GM19023 (cell line): ENCODE measurements around the gene FASN.

ENCODE experiments used
- ATAC-seq: cut with Tn5 transposase; IDR thresholded peaks from one replicate; pipeline ENCODE4 v1.9.1; 2021; ENCODE audit warnings: mild to moderate bottlenecking, moderate library complexity; ENCODE audit not compliant: unreplicated experiment

FASN gene

DNA sequence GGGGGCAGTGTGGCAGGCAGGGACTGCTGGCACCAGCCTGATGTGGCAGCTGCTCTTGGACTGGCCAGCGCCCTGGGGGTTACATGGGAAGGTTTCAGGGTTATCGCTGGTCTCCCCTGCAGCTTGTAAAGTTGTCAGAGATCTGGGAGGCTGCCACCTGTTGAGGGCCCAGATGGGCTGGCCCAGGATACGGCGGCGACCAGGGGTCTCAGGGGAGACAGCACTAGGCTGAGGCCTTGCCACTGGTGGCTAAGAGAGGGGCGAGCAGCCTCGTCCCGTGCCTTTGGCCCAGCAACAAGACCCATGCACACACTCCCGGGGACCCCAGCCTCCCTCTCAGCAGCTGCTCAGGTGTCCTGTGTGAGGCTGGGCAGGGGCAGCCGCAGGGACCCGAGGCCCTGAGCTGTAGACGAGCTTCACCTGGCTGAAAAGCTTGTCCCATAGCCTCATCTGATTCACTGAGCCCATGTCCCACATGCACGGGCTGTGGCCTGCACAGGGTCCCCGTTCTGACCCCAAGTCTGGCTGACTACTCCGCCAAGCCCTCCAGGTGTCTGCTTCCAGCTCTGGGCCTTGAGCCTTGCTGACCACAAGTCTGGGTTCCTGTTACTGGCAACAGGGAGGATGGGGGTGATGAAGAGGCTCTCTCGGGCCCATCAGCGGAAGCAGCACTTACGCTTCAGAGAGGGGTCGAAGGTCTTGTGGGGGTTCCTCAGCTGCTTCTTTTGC, 38.6 kb downstream of the FASN start:
- ATAC-seq, result no peak

GRCh38 chr17:82058855-82059249, 39.2 kb downstream of the FASN start:
- ATAC-seq, result no peak

- ATAC-seq, result no peak
Observed at GRCh38 chr17:82058230-82058854, 39.7 kb downstream of the FASN start.

GRCh38 chr17:82056729-82057621, 41.1 kb downstream of the FASN start:
- ATAC-seq, result no peak

DNA sequence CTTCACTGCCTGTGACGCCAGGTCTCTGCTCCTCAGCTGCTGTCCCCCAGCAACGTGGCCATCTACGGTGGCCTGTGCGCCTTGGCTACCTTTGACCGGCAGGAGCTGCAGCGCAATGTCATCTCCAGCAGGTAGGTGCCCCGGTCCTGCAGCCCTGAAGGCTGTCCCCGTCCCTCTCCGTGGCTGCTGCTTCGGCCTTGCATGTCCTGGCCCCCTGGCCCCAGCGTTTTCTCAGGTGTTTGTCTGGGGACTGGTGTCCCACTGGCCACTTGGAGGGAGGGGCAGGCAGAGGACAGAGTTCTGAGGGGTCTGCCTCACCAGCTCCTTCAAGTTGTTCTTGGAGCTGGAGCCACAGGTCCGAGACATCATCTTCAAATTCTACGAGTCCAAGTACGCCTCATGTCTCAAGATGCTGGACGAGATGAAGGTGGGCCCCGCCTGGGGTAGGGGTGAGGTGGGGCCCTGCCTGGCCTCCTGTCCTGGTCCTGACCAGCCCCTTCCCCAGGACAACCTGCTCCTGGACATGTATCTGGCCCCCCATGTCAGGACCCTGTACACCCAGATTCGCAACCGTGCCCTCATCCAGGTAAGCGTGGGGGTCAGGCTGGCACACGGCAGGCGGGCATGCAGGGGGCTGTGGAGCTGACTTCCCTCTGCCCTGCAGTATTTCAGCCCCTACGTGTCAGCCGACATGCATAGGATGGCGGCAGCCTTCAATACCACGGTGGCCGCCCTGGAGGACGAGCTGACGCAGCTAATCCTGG, 41.9 kb downstream of the FASN start:
- ATAC-seq, result no peak

DNA sequence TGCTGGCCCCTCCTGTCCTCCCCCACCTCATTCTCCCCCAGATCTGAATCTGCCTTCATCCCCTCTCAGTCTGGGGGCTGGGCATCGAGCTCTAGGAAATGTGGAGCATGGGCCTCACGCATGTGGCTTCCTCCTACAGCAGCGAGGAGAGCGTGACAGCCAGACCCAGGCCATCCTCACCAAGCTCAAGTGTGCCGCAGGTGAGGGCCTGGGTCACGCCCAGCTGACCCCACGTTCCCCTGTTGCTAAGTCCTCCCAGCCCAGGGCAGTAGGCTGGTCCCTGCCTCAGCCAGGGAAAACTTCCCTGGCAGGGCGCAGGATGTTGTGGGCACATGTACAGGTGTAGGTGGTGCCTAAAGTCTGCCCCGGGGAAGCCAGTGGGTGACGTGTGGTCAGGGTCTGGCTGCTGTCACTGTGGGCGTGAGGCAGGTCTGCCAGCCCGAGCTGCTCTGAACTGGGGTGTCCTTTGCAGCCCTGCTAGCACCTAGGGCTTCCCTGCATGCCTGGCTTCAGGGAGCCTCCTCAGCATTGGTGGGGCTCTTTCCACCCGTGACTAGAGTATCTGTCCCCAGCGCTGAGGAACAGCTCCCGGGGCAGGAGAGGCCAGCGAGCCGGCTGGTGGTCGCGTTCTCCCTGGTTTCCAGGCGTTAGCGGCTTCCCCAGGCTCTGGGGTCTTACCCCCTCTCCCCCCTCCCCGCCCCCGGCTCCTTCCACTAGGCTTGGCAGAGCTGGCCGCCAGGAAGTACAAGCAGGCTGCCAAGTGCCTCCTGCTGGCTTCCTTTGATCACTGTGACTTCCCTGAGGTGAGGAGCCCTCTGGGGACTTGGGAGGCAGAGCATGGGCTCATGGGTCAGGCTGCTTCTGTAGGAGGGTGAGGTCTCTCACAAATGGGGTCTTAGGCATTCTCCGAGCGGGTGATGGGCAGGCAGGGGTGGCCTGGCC, 42.7 kb downstream of the FASN start:
- ATAC-seq, result no peak

- no peak for ATAC-seq
Observed at GRCh38 chr17:82054351-82055022, 43.5 kb downstream of the FASN start.

GRCh38 chr17:82053556-82054263, 44.3 kb downstream of the FASN start:
- ATAC-seq, result no peak

- ATAC-seq, result no peak
Observed at GRCh38 chr17:82053130-82053529, 44.9 kb downstream of the FASN start.

GRCh38 chr17:82052638-82053059, 45.4 kb downstream of the FASN start:
- no peak for ATAC-seq

GRCh38 chr17:82051776-82052637, 46.0 kb downstream of the FASN start, which contains the start of the genes GPS1 and RFNG:
GPS1 (plus strand) TSS chr17:82051898; CDS start chr17:82051932, 34 bp downstream.
RFNG (minus strand) TSS chr17:82051811; CDS start chr17:82051766, 45 bp downstream.
- ATAC-seq, result no peak

DNA sequence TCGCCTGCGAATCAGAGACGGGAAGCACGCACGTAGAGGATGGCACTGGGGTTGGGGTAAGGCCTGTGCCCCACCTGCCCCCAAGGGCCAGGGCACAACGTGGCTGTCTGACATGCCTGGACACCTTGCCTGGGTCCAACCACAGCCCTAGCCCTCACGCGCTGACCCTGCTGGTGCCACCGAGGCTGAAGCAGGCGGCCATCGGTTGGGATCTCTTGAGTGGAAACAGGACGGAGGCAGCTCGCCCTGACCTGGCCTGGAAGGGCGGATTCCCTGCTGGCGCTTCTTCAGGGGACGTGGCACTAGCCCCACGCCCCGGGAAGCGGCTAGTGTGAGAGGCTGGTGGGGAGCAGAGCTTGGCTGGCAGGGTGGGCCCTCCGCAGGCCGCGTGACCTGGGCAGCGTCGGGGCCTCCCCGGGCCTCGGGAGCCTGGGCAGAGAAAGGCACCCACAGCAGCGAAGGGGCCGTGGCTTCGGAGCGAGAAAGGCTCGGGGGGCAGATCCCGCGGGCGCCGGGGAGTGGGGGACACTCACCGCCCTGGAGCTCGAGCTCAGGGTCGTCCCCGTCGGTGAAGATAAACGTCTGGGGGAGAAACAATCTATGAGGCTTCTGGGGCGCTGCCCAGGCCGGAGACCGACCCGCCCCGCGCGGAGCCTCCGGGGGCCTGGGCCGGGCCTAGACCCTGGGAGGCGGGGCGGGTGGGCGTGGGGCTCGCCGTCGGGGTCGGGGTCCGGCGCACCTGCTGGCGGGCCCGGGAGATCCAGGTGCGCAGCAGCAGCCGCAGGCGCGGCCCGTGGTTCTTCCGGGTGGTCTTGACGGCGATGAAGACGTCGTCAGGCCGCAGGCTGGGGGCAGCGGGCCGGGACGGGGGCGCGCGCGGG, 47.0 kb downstream of the FASN start:
- ATAC-seq, result no peak

DNA sequence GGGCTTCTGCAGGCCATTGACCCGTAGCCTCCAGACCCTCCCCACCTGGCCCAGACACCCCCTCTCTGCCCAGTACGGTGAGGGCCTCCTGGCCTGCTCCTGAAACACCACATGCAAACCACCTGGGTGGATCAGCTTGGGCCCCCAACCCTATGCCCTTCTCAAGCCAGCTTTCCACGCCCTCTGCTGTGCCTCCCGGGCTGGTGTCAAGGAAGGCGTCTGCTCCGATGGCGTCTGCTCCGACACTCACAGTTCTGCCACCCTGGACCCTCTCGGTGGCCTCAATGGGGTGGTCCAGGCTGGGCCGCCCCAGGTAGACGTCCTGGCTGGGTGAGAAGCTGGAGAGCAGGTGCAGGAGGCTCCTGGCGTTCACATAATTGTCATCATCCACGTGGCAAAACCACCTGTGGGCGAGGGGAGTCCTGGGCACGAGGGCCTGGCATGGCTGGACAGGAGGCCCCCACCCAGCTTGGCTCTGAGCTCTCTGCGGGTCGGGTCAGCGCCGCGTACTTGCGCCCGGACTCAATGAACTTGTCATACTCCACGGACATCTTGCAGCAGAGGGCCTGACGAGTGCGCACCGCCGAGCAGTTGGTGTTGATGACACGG, 47.8 kb downstream of the FASN start:
- no peak for ATAC-seq

GRCh38 chr17:82049521-82049971, 48.5 kb downstream of the FASN start:
- ATAC-seq, result no peak

- no peak for ATAC-seq
Observed at GRCh38 chr17:82049106-82049505, 48.9 kb downstream of the FASN start.

DNA sequence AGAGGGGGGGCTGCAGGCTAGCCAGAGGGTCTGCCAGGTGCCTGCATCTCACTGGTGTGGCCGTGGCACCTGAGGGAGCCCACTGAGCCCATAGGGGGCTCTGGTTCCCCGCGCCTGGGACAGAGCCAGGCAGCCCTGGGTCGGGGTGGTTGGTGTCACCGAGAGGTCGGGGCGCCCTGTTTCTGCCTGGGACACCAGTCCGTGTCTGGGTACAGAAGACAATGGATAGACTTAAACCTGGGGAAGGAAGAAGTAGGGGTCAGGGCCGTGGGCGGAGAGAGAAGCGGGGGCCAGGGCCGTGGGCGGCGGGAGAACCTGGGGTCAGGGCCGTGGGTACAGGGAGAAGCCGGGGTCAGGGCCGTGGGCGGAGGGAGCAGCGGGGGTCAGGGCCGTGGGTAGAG, 49.5 kb downstream of the FASN start:
- no peak for ATAC-seq
